Hepatocyte (in vitro differentiated cells): Measurements from ENCODE around the gene PERM1. TPM values are rescaled to one million over a fixed set of nuclear protein-coding genes. Genes with fewer than 3 reads are reported as not detected.

Experiments used
- DNase-seq: peaks from one replicate; pipeline ENCODE4 v3.0.0-alpha.2; 2016; ENCODE audit warnings: low spot score
- H2AFZ ChIP-seq: fragments of 200-600 bp; sonication (generic); 2 replicates; pipeline ENCODE4 v1.6.0; 2016; ENCODE audit warnings: antibody characterized with exemption, mild to moderate bottlenecking
- H3K27ac ChIP-seq: fragments of 200-600 bp; sonication (generic); 2 replicates; pipeline ENCODE4 v1.5.1; 2016; ENCODE audit warnings: mild to moderate bottlenecking
- H3K27me3 ChIP-seq: fragments of 200-600 bp; sonication (generic); 2 replicates; pipeline ENCODE4 v1.6.1; 2016
- H3K36me3 ChIP-seq: fragments of 200-600 bp; sonication (generic); replicated peaks from 2 replicates; pipeline ENCODE4 v1.5.1; 2016; ENCODE audit warnings: low read depth; ENCODE audit not compliant: insufficient read depth
- H3K4me1 ChIP-seq: fragments of 200-600 bp; sonication (generic); 2 replicates; pipeline ENCODE4 v1.5.1; 2016; ENCODE audit warnings: mild to moderate bottlenecking, moderate library complexity; ENCODE audit not compliant: insufficient read depth
- H3K4me2 ChIP-seq: fragments of 200-600 bp; sonication (generic); 2 replicates; pipeline ENCODE4 v1.6.0; 2016
- H3K4me3 ChIP-seq: fragments of 200-600 bp; sonication (generic); 2 replicates; pipeline ENCODE4 v1.5.1; 2016; ENCODE audit warnings: mild to moderate bottlenecking
- H3K79me2 ChIP-seq: fragments of 200-600 bp; sonication (generic); 2 replicates; pipeline ENCODE4 v1.6.0; 2017; ENCODE audit warnings: mild to moderate bottlenecking
- H3K9me2 ChIP-seq: fragments of 200-600 bp; sonication (generic); replicated peaks from 2 replicates; pipeline ENCODE4 v1.6.0; 2017; ENCODE audit warnings: mild to moderate bottlenecking; ENCODE audit not compliant: insufficient read depth
- H3K9me3 ChIP-seq: fragments of 200-600 bp; sonication (generic); 2 replicates; pipeline ENCODE4 v1.5.1; 2016; ENCODE audit warnings: low read depth, mild to moderate bottlenecking
- H4K20me1 ChIP-seq: fragments of 200-600 bp; sonication (generic); 2 replicates; pipeline ENCODE4 v1.6.0; 2016; ENCODE audit warnings: mild to moderate bottlenecking; ENCODE audit not compliant: insufficient read depth, poor library complexity, severe bottlenecking
- CTCF ChIP-seq: fragments of 200-600 bp; sonication (generic); IDR thresholded peaks from 2 replicates; pipeline ENCODE4 v1.5.1; 2016; ENCODE audit warnings: antibody characterized with exemption, mild to moderate bottlenecking; ENCODE audit not compliant: poor library complexity
- EZH2 ChIP-seq: fragments of 200-600 bp; sonication (generic); IDR thresholded peaks from 2 replicates; pipeline ENCODE4 v1.6.1; 2016; ENCODE audit warnings: antibody characterized with exemption, mild to moderate bottlenecking, borderline replicate concordance
- EZH2phosphoT487 ChIP-seq: fragments of 200-600 bp; sonication (generic); IDR thresholded peaks from one replicate; pipeline ENCODE4 v1.6.1; 2018; ENCODE audit warnings: antibody characterized with exemption, mild to moderate bottlenecking, low read depth, moderate library complexity; ENCODE audit not compliant: unreplicated experiment, severe bottlenecking
- WGBS: methylation state at CpG from one replicate; pipeline ENCODE4 v1.1.6; 2016; ENCODE audit warnings: low lambda C conversion rate; ENCODE audit errors: missing lambda C conversion rate; 5-methylcytosine and 5-hydroxymethylcytosine counted together
- polyA plus RNA-seq: library from polyadenylated mRNA; unstranded; fragments of >200 nt; fragmentation: Nextera tagmentation; extraction: Ambion mirVana; gene quantifications from 2 replicates; pipeline ENCODE4 v1.2.1, GENCODE V29; 2016
- total RNA-seq: library from RNA; depleted of rRNA; stranded (reverse); fragments of >200 nt; gene quantifications from 2 replicates; pipeline ENCODE4 v1.2.3, GENCODE V29; 2014

The PERM1 gene
- total and polyA plus RNA-seq, 2 experiments from 2014 or later: 1.3 TPM; not detected in 1

DNA sequence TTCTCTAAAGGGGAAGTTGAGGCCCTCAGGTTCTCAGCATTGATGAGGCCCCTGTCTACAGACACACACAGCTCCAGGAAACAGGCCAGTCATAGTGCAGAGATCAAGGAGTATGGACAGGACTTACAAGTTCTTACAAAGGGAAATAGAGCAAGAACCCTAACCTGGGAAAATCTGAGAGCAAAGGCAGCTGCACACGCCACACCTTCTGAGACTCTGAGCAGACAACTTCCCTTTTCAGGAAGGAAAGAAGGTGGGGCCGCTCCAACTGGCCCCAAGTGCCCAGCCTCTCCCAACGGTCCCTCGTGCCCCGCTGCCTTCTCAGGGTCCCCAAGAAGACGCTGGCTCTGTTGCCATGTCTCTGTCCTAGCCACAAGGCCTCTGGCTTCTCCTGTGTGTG, 26.4 kb downstream of the PERM1 start:
- no peak overlapping the region for H3K27ac ChIP-seq
- H3K4me1 ChIP-seq: peaks cover 3% of the 10 kb centered on the region
- no peak overlapping the region for H3K4me2 ChIP-seq
- 98% methylated on average over 6 of the region's 6 CpGs for WGBS
- H3K4me3 ChIP-seq: no peak overlapping the region
- DNase-seq: no peak
- peaks cover 20% of the 10 kb centered on the region for H3K79me2 ChIP-seq
- H3K27me3 ChIP-seq: no peaks in the 10 kb centered on the region
- H2AFZ ChIP-seq: no peak overlapping the region
- no peak for TF ChIP-seq CTCF
- no peak for TF ChIP-seq EZH2
- TF ChIP-seq EZH2phosphoT487: no peak
- no peaks in the 10 kb centered on the region for H3K9me3 ChIP-seq
- H3K36me3 ChIP-seq: no peaks in the 10 kb centered on the region
- no peaks in the 10 kb centered on the region for H3K9me2 ChIP-seq
- H4K20me1 ChIP-seq: peaks cover 7% of the 10 kb centered on the region

DNA sequence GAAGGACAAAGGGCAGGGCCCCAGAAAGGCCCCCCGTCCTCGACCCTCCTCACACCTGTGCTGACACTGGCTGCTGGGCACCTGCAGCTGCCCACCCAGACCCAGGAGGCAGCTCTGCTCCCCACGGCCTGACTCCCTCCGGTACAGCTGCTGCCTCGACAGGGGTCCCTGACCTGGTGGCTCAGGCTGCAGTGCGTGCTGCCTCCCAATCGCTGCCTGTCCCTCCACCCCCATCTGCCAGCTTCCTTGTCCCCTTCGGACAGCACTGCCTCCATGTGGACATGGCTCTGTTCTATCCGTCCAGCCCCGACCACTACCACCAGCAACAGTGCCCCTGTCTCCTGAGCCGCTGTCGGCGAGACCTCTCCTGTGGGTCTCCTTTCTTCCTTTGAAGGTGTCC, 27.0 kb downstream of the PERM1 start:
- Histone ChIP-seq H3K4me1 (peaks cover 3% of the 10 kb centered on the region), H4K20me1 (peaks cover 7% of the 10 kb centered on the region), H2AFZ (no peak overlapping the region), H3K27me3 (no peaks in the 10 kb centered on the region), H3K4me3 (no peak overlapping the region), H3K36me3 (no peaks in the 10 kb centered on the region), H3K4me2 (no peak overlapping the region), H3K9me3 (no peaks in the 10 kb centered on the region), H3K27ac (no peak overlapping the region), H3K9me2 (no peaks in the 10 kb centered on the region), H3K79me2 (peaks cover 20% of the 10 kb centered on the region)
- TF ChIP-seq EZH2: no peak
- TF ChIP-seq EZH2phosphoT487: no peak
- no peak for TF ChIP-seq CTCF
- WGBS: 90% methylated on average over 13 of the region's 13 CpGs
- no peak for DNase-seq

DNA sequence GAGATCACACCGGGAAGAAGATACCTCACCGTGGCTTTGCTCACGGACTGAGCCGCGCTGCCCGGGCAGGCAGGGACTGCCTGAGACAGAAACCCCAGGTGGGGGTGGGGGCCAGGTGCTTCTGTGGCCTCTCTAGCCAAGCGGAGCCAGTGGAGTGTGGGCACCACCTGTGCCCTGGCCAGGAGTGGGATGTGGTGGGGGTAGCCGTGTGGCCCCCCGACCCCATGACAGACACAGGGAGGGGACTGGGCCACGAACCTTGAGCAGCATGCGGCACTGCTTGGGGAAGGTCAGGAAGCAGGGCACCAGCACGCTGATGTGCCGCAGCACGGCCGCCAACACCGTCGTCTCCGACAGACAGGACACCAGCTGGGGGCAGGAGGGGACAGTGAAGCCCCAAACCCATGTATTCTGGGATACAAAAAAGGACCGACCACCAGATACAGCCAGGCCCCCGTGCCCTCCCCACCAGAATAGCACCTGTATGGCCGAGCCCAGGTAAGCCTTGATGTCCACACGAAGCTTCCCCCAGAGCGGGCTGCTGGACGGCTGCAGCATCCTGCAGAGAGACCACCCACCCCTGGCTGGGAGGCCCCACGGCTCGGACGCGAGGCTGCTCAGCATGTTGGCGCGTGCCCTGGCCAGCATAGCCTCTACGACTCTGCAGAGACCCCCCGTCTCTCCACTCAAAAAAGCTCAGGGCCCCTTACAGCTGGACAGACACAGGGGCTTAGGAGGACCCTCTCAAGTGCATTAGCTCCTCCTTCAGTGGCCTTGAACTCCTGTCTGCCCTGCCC, 28.2 kb downstream of the PERM1 start:
- Histone ChIP-seq H3K9me3 (no peaks in the 10 kb centered on the region), H2AFZ (no peak overlapping the region), H3K36me3 (no peaks in the 10 kb centered on the region), H4K20me1 (peaks cover 7% of the 10 kb centered on the region), H3K27ac (no peak overlapping the region), H3K4me3 (no peak overlapping the region), H3K9me2 (no peaks in the 10 kb centered on the region), H3K4me1 (peaks cover 3% of the 10 kb centered on the region), H3K79me2 (peaks cover 16% of the 10 kb centered on the region), H3K27me3 (no peaks in the 10 kb centered on the region), H3K4me2 (no peak overlapping the region)
- 94% methylated on average over 32 of the region's 32 CpGs for WGBS
- no peak for DNase-seq
- TF ChIP-seq EZH2phosphoT487: no peak
- no peak for TF ChIP-seq EZH2
- TF ChIP-seq CTCF: no peak
